Measurements from ENCODE around the gene PMEPA1.

Gene PMEPA1

GRCh38 chr20:57661746-57662455, 47.9 kb downstream of the PMEPA1 start:
- no peaks in the 10 kb centered on the region for H3K9me3 Mint-ChIP-seq
- ATAC-seq (no peak), DNase-seq (ENCODE audit: low spot score in 2 of 2) (no peak)
- peaks cover 23% of the 10 kb centered on the region for H3K4me1 Mint-ChIP-seq
- H3K27ac Mint-ChIP-seq, result no peak overlapping the region
- H3K4me3 Mint-ChIP-seq, result no peak overlapping the region
- no peaks in the 10 kb centered on the region for H3K36me3 Mint-ChIP-seq

- no peaks in the 10 kb centered on the region for H3K9me3 Mint-ChIP-seq
- H3K4me1 Mint-ChIP-seq, result peaks cover 23% of the 10 kb centered on the region
These were observed 48.7 kb downstream of the PMEPA1 start for GRCh38 chr20:57660922-57661745.

GRCh38 chr20:57660181-57660921, 49.5 kb downstream of the PMEPA1 start:
- DNase-seq (ENCODE audit: low spot score in 2 of 2) (no peak), ATAC-seq (no peak)
- H3K4me3 Mint-ChIP-seq, result no peak overlapping the region
- no peak overlapping the region for H3K27ac Mint-ChIP-seq
- no peaks in the 10 kb centered on the region for H3K36me3 Mint-ChIP-seq
- H3K4me1 Mint-ChIP-seq, result peaks cover 23% of the 10 kb centered on the region
- no peaks in the 10 kb centered on the region for H3K9me3 Mint-ChIP-seq

More at GRCh38 chr20:57660922-57661745, 48.7 kb downstream of the PMEPA1 start:
- H3K36me3 Mint-ChIP-seq, result no peaks in the 10 kb centered on the region
- no peak for DNase-seq (ENCODE audit: low spot score in 2 of 2)
- no peak overlapping the region for H3K4me3 Mint-ChIP-seq
- ATAC-seq, result no peak
- no peak overlapping the region for H3K27ac Mint-ChIP-seq

GRCh38 chr20:57659517-57660180, 50.2 kb downstream of the PMEPA1 start:
- Mint-ChIP-seq H3K9me3 (no peaks in the 10 kb centered on the region), H3K4me3 (no peak overlapping the region), H3K27ac (no peak overlapping the region), H3K4me1 (peaks cover 29% of the 10 kb centered on the region), H3K36me3 (no peaks in the 10 kb centered on the region)
- DNase-seq (ENCODE audit: low spot score in 2 of 2), result no peak
- ATAC-seq, result no peak

- no peak for DNase-seq (ENCODE audit: low spot score in 2 of 2)
- Mint-ChIP-seq H3K4me1 (peaks cover 34% of the 10 kb centered on the region), H3K9me3 (no peaks in the 10 kb centered on the region), H3K36me3 (no peaks in the 10 kb centered on the region), H3K27ac (no peak overlapping the region), H3K4me3 (no peak overlapping the region)
- no peak for ATAC-seq
These were observed 50.8 kb downstream of the PMEPA1 start for GRCh38 chr20:57658833-57659516.

GRCh38 chr20:57658447-57658832, 51.4 kb downstream of the PMEPA1 start:
- no peak for DNase-seq (ENCODE audit: low spot score in 2 of 2)
- Mint-ChIP-seq H3K4me1 (peaks cover 34% of the 10 kb centered on the region), H3K27ac (peak overlapping the region; percentile 69)

GRCh38 chr20:57657535-57658446, 52.0 kb downstream of the PMEPA1 start:
- Mint-ChIP-seq H3K4me3 (peak overlapping the region; percentile 10), H3K4me1 (peaks cover 34% of the 10 kb centered on the region), H3K9me3 (no peaks in the 10 kb centered on the region), H3K36me3 (no peaks in the 10 kb centered on the region), H3K27ac (peak overlapping the region; percentile 69)
- DNase-seq (ENCODE audit: low spot score in 2 of 2) (no peak), ATAC-seq (peak; percentile 72)

More at GRCh38 chr20:57658447-57658832, 51.4 kb downstream of the PMEPA1 start:
- peak overlapping the region; percentile 10 for H3K4me3 Mint-ChIP-seq
- H3K9me3 Mint-ChIP-seq, result no peaks in the 10 kb centered on the region
- ATAC-seq, result no peak
- H3K36me3 Mint-ChIP-seq, result no peaks in the 10 kb centered on the region

GRCh38 chr20:57656821-57657534, 52.8 kb downstream of the PMEPA1 start:
- H3K27ac Mint-ChIP-seq, result no peak overlapping the region
- H3K4me3 Mint-ChIP-seq, result no peak overlapping the region
- no peaks in the 10 kb centered on the region for H3K9me3 Mint-ChIP-seq
- DNase-seq (ENCODE audit: low spot score in 2 of 2) (no peak), ATAC-seq (no peak)
- H3K36me3 Mint-ChIP-seq, result no peaks in the 10 kb centered on the region
- H3K4me1 Mint-ChIP-seq, result peaks cover 34% of the 10 kb centered on the region

- no peak overlapping the region for H3K27ac Mint-ChIP-seq
- no peaks in the 10 kb centered on the region for H3K9me3 Mint-ChIP-seq
- H3K36me3 Mint-ChIP-seq, result no peaks in the 10 kb centered on the region
- peaks cover 34% of the 10 kb centered on the region for H3K4me1 Mint-ChIP-seq
- H3K4me3 Mint-ChIP-seq, result no peak overlapping the region
- ATAC-seq (no peak), DNase-seq (ENCODE audit: low spot score in 2 of 2) (no peak)
These were observed 53.5 kb downstream of the PMEPA1 start for GRCh38 chr20:57656252-57656820.

GRCh38 chr20:57655809-57656155, 54.0 kb downstream of the PMEPA1 start:
- H3K36me3 Mint-ChIP-seq, result no peaks in the 10 kb centered on the region
- ATAC-seq, result no peak
- no peak for DNase-seq (ENCODE audit: low spot score in 2 of 2)
- H3K9me3 Mint-ChIP-seq, result no peaks in the 10 kb centered on the region
- peaks cover 34% of the 10 kb centered on the region for H3K4me1 Mint-ChIP-seq
- H3K4me3 Mint-ChIP-seq, result no peak overlapping the region
- no peak overlapping the region for H3K27ac Mint-ChIP-seq

GRCh38 chr20:57654998-57655808, 54.6 kb downstream of the PMEPA1 start:
- no peak overlapping the region for H3K27ac Mint-ChIP-seq
- no peak overlapping the region for H3K4me3 Mint-ChIP-seq
- H3K9me3 Mint-ChIP-seq, result no peaks in the 10 kb centered on the region
- peaks cover 30% of the 10 kb centered on the region for H3K4me1 Mint-ChIP-seq
- DNase-seq (ENCODE audit: low spot score in 2 of 2), result peak in 1 of 2 donors; percentile 40
- no peaks in the 10 kb centered on the region for H3K36me3 Mint-ChIP-seq
- ATAC-seq, result no peak

GRCh38 chr20:57654363-57654997, 55.3 kb downstream of the PMEPA1 start:
- ATAC-seq (peak; percentile 73), DNase-seq (ENCODE audit: low spot score in 2 of 2) (peak; percentile 46 to 77)
- Mint-ChIP-seq H3K27ac (no peak overlapping the region), H3K36me3 (no peaks in the 10 kb centered on the region), H3K4me3 (no peak overlapping the region), H3K9me3 (no peaks in the 10 kb centered on the region), H3K4me1 (peaks cover 28% of the 10 kb centered on the region)
